Ishikawa (cell line): ENCODE data around the gene HNF1B.

Experiments used
- CEBPB ChIP-seq: IDR thresholded peaks from 2 replicates; pipeline ENCODE4 v1.6.1; 2012
- CREB1 ChIP-seq: IDR thresholded peaks from 2 replicates; pipeline ENCODE4 v1.6.1; 2012; ENCODE audit warnings: low read depth
- EGR1 ChIP-seq: IDR thresholded peaks from 2 replicates; pipeline ENCODE4 v1.6.1; 2012
- EP300 ChIP-seq: IDR thresholded peaks from 2 replicates; pipeline ENCODE4 v1.6.1; 2012; ENCODE audit warnings: borderline replicate concordance
- FOXM1 ChIP-seq: IDR thresholded peaks from 2 replicates; pipeline ENCODE4 v1.6.1; 2012; ENCODE audit warnings: low read depth, borderline replicate concordance
- NFIC ChIP-seq: IDR thresholded peaks from 2 replicates; pipeline ENCODE4 v1.6.1; 2012
- RAD21 ChIP-seq: IDR thresholded peaks from 2 replicates; pipeline ENCODE4 v1.6.1; 2012; ENCODE audit warnings: low read depth
- TAF1 ChIP-seq: IDR thresholded peaks from 2 replicates; pipeline ENCODE4 v1.6.1; 2012; ENCODE audit warnings: low read depth, mild to moderate bottlenecking
- TCF12 ChIP-seq: IDR thresholded peaks from 2 replicates; pipeline ENCODE4 v1.6.1; 2012; ENCODE audit warnings: low read depth
- TEAD4 ChIP-seq: IDR thresholded peaks from 2 replicates; pipeline ENCODE4 v1.6.1; 2012
- YY1 ChIP-seq: IDR thresholded peaks from 2 replicates; pipeline ENCODE4 v1.6.1; 2012; ENCODE audit warnings: low read depth
- ZBTB7A ChIP-seq: IDR thresholded peaks from 2 replicates; pipeline ENCODE4 v1.6.1; 2012; ENCODE audit warnings: low read depth
- TF ChIP-seq, protein P1 (sequence below): IDR thresholded peaks from 2 replicates; pipeline ENCODE4 v1.6.1; 2012; ENCODE audit warnings: low read depth, mild to moderate bottlenecking
- TF ChIP-seq, protein P2 (sequence below): IDR thresholded peaks from 2 replicates; pipeline ENCODE4 v1.6.1; 2012
- TF ChIP-seq, protein P3 (sequence below): IDR thresholded peaks from 2 replicates; pipeline ENCODE4 v1.6.1; 2012

The HNF1B gene

DNA sequence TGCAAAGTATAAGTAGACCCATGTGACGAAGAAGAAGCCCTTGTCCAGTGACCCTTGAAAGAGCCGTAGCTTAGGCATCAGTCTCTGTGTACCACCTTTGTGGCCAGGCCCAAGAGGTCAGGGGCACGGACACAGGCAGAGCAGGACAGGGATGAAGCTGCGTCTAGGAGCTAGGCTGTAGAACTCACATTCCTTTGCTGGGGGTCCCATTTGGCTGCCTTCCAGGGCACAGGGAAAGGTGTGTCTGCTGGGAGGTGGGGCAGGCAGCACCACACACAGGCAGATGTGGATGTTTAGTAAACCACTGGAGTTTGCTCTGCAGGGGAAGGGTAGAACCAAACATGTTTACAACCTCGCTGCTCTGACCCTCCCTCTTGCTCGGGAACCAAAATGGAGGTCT is 33.7 kb downstream of the HNF1B start:
- TF ChIP-seq TEAD4 (no peak), FOXM1 (no peak), ZBTB7A (no peak), TAF1 (no peak), EP300 (no peak), CREB1 (no peak), NFIC (no peak), EGR1 (no peak), TCF12 (no peak), YY1 (no peak), CEBPB (no peak)
- TF ChIP-seq, protein P1, sequence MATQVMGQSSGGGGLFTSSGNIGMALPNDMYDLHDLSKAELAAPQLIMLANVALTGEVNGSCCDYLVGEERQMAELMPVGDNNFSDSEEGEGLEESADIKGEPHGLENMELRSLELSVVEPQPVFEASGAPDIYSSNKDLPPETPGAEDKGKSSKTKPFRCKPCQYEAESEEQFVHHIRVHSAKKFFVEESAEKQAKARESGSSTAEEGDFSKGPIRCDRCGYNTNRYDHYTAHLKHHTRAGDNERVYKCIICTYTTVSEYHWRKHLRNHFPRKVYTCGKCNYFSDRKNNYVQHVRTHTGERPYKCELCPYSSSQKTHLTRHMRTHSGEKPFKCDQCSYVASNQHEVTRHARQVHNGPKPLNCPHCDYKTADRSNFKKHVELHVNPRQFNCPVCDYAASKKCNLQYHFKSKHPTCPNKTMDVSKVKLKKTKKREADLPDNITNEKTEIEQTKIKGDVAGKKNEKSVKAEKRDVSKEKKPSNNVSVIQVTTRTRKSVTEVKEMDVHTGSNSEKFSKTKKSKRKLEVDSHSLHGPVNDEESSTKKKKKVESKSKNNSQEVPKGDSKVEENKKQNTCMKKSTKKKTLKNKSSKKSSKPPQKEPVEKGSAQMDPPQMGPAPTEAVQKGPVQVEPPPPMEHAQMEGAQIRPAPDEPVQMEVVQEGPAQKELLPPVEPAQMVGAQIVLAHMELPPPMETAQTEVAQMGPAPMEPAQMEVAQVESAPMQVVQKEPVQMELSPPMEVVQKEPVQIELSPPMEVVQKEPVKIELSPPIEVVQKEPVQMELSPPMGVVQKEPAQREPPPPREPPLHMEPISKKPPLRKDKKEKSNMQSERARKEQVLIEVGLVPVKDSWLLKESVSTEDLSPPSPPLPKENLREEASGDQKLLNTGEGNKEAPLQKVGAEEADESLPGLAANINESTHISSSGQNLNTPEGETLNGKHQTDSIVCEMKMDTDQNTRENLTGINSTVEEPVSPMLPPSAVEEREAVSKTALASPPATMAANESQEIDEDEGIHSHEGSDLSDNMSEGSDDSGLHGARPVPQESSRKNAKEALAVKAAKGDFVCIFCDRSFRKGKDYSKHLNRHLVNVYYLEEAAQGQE: no peak
- TF ChIP-seq, protein P2, sequence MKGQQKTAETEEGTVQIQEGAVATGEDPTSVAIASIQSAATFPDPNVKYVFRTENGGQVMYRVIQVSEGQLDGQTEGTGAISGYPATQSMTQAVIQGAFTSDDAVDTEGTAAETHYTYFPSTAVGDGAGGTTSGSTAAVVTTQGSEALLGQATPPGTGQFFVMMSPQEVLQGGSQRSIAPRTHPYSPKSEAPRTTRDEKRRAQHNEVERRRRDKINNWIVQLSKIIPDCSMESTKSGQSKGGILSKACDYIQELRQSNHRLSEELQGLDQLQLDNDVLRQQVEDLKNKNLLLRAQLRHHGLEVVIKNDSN: no peak
- TF ChIP-seq, protein P3, sequence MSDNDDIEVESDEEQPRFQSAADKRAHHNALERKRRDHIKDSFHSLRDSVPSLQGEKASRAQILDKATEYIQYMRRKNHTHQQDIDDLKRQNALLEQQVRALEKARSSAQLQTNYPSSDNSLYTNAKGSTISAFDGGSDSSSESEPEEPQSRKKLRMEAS: no peak

DNA sequence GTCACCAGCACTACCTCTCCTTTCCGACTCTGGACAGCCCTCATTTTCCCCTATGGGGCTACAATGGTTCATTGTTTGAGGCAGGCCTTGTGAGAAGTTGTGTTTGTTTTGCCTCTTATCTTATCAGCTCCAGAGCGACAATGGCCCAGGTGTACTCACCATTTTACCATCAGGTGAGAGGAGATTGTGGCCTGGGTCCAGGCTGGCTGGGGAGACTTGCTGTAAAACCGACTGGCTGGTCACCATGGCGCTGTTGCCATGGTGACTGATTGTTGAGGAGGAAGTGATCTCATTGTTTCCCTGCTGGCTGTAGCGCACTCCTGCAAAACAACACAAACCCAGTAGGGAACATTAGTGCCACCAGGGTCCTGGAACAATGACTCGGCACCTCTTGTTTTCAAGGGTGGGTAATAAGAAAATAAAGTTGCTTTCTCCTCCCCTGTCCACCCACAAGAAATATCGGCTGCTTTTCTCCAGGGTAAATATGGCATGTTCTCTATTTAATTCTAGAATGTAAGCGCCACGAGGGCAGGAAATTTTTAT is 34.4 kb downstream of the HNF1B start:
- TF ChIP-seq TAF1 (no peak), EP300 (no peak), RAD21 (no peak), ZBTB7A (no peak), CREB1 (no peak), EGR1 (no peak), TCF12 (no peak), NFIC (no peak), TEAD4 (no peak), YY1 (no peak), CEBPB (no peak), FOXM1 (no peak)
- TF ChIP-seq, protein P2: no peak
- TF ChIP-seq, protein P3: no peak
- TF ChIP-seq, protein P1: no peak

DNA sequence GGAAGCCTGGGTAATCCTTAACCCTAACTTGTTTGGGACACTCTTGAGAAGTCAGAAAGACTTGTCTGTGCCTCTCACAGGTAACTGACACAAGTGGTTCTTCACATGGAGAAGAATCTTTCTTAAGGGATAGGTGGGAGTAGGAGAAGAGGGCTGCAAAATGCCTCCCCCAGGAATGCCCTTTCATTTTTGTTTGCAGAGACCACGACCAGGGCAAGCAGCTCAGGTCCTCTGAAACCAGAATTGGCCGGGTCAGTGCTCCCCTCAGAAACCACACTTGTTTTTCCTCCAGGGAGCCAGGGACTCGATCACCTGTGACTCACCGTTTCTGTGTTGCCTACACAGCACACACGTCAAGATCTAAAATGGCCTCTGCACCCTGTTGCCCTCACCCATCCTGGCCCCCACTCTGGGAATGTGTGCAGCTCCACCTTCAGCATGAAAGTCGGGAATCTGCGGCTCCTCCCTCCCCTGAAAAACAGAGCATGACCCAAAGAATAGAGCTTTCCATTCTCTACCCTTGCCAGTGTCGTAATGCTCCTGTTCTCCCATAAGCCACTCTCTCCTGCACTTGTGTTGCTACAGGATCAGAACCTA is 36.1 kb downstream of the HNF1B start:
- TF ChIP-seq EP300 (no peak), TEAD4 (no peak), YY1 (no peak), ZBTB7A (no peak), CEBPB (no peak), RAD21 (no peak), TCF12 (no peak), CREB1 (no peak), NFIC (no peak), EGR1 (no peak)
- TF ChIP-seq, protein P3: no peak
- TF ChIP-seq, protein P1: no peak

DNA sequence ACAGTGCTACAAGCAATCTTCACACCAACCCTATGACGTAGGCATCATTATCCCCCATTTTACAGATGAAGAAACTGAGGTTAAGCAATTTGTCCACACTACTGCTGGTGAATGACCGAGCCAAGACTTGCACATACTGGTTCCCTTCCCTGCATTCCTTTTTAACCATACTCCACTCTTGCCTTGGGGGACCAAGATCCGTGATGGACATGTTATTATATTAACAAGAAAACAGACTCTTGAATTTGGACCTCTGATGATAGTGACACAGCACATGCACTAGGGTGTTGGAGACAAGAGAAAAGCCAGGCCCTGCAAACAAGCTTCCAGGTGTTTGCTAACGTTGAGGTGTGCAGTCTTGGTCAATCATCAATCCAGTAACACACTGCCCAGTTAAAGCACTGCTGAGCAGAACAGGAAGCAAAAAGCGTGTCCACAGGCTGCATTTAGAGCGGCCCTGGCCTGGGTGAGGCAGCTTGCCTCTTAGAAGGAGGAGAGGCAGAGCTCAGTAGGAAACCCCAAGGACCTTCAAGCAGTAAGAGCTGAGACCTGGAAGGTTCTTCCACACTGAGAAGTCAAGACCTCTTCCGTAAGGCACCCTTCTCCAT is 36.7 kb downstream of the HNF1B start:
- TF ChIP-seq, protein P1: no peak
- TF ChIP-seq NFIC: no peak
- TF ChIP-seq, protein P2: no peak
- no peak for TF ChIP-seq CREB1
- no peak for TF ChIP-seq EP300
- no peak for TF ChIP-seq ZBTB7A
